Measurements from ENCODE around the gene UGT1A4. TPM values are rescaled to one million over a fixed set of nuclear protein-coding genes. Genes with fewer than 3 reads are reported as not detected.

The UGT1A4 gene
- total RNA-seq, 3 donors from 2014 or later (not counting 1 experiment from before 2014, with no cell fraction given) = not detected

GRCh38 chr2:233684640-233685039, 33.9 kb upstream of the UGT1A4 start:
- DNase-seq = no peak
- H3K9me3 ChIP-seq (ENCODE audit: control insufficient read depth, insufficient read depth, low read length) = no peaks in the 10 kb centered on the region
- no peak overlapping the region for H3K27ac Mint-ChIP-seq
- H3K4me1 Mint-ChIP-seq = no peaks in the 10 kb centered on the region
- TF ChIP-seq CTCF (IDR thresholded peaks at IDR 0.05) = no peak
- no peak overlapping the region for H3K27ac ChIP-seq (ENCODE audit: low read length)
- H3K4me1 ChIP-seq (ENCODE audit: control insufficient read depth, insufficient read depth, low read length) = no peaks in the 10 kb centered on the region
- no peaks in the 10 kb centered on the region for H3K36me3 ChIP-seq (ENCODE audit: control insufficient read depth, insufficient read depth, low read length)
- ATAC-seq = no peak
- H3K27me3 ChIP-seq (ENCODE audit: control insufficient read depth, insufficient read depth, low read length) = no peaks in the 10 kb centered on the region
- peaks cover 11 to 38% of the 10 kb centered on the region in 2 donors for H3K27me3 Mint-ChIP-seq (ENCODE audit: low read depth in 2 of 2)
- WGBS (ENCODE audit: insufficient coverage) = 92% methylated on average over 1 of the region's 1 CpG
- no peak overlapping the region for H3K4me3 ChIP-seq (ENCODE audit: low read length)
- intact Hi-C loops (cut with micrococcal nuclease) = no loop called here
- H3K9me3 Mint-ChIP-seq = no peaks in the 10 kb centered on the region
- H3K4me3 Mint-ChIP-seq = no peak overlapping the region
- H3K36me3 Mint-ChIP-seq = no peaks in the 10 kb centered on the region

GRCh38 chr2:233686928-233687327, 31.6 kb upstream of the UGT1A4 start:
- no peaks in the 10 kb centered on the region for H3K9me3 Mint-ChIP-seq
- no peak for TF ChIP-seq CTCF (IDR thresholded peaks at IDR 0.05)
- no peaks in the 10 kb centered on the region for H3K36me3 Mint-ChIP-seq
- Histone ChIP-seq H3K27me3 (ENCODE audit: control insufficient read depth, insufficient read depth, low read length) (no peaks in the 10 kb centered on the region), H3K4me1 (ENCODE audit: control insufficient read depth, insufficient read depth, low read length) (no peaks in the 10 kb centered on the region), H3K9me3 (ENCODE audit: control insufficient read depth, insufficient read depth, low read length) (no peaks in the 10 kb centered on the region), H3K36me3 (ENCODE audit: control insufficient read depth, insufficient read depth, low read length) (no peaks in the 10 kb centered on the region), H3K27ac (ENCODE audit: low read length) (no peak overlapping the region), H3K4me3 (ENCODE audit: low read length) (no peak overlapping the region)
- intact Hi-C loops (cut with micrococcal nuclease) = no loop called here
- H3K4me3 Mint-ChIP-seq = no peak overlapping the region
- H3K27ac Mint-ChIP-seq = no peak overlapping the region
- 96% methylated on average over 4 of the region's 5 CpGs for WGBS (ENCODE audit: insufficient coverage)
- ATAC-seq (peak in 1 of 3 donors; percentile 72), DNase-seq (no peak)
- no peaks in the 10 kb centered on the region for H3K4me1 Mint-ChIP-seq
- H3K27me3 Mint-ChIP-seq (ENCODE audit: low read depth in 2 of 2) = peaks cover 11 to 34% of the 10 kb centered on the region in 2 donors

- WGBS (ENCODE audit: insufficient coverage) = 84% methylated on average over 5 of the region's 5 CpGs
- Histone ChIP-seq H3K27me3 (ENCODE audit: control insufficient read depth, insufficient read depth, low read length) (no peaks in the 10 kb centered on the region), H3K4me3 (ENCODE audit: low read length) (no peak overlapping the region), H3K36me3 (ENCODE audit: control insufficient read depth, insufficient read depth, low read length) (no peaks in the 10 kb centered on the region), H3K9me3 (ENCODE audit: control insufficient read depth, insufficient read depth, low read length) (no peaks in the 10 kb centered on the region), H3K4me1 (ENCODE audit: control insufficient read depth, insufficient read depth, low read length) (no peaks in the 10 kb centered on the region), H3K27ac (ENCODE audit: low read length) (no peak overlapping the region)
- intact Hi-C loops (cut with micrococcal nuclease) = no loop called here
- no peaks in the 10 kb centered on the region for H3K36me3 Mint-ChIP-seq
- no peak for TF ChIP-seq CTCF (IDR thresholded peaks at IDR 0.05)
- no peak overlapping the region for H3K4me3 Mint-ChIP-seq
- H3K27me3 Mint-ChIP-seq (ENCODE audit: low read depth in 2 of 2) = peaks cover 11 to 26% of the 10 kb centered on the region in 2 donors
- DNase-seq (no peak), ATAC-seq (no peak)
- no peaks in the 10 kb centered on the region for H3K9me3 Mint-ChIP-seq
- no peak overlapping the region for H3K27ac Mint-ChIP-seq
- no peaks in the 10 kb centered on the region for H3K4me1 Mint-ChIP-seq
These were observed 30.2 kb upstream of the UGT1A4 start for GRCh38 chr2:233688341-233688740.

- Histone ChIP-seq H3K9me3 (ENCODE audit: control insufficient read depth, insufficient read depth, low read length) (no peaks in the 10 kb centered on the region), H3K4me1 (ENCODE audit: control insufficient read depth, insufficient read depth, low read length) (no peaks in the 10 kb centered on the region), H3K4me3 (ENCODE audit: low read length) (no peak overlapping the region), H3K36me3 (ENCODE audit: control insufficient read depth, insufficient read depth, low read length) (no peaks in the 10 kb centered on the region), H3K27me3 (ENCODE audit: control insufficient read depth, insufficient read depth, low read length) (no peaks in the 10 kb centered on the region), H3K27ac (ENCODE audit: low read length) (no peak overlapping the region)
- H3K4me3 Mint-ChIP-seq = no peak overlapping the region
- no peaks in the 10 kb centered on the region for H3K9me3 Mint-ChIP-seq
- intact Hi-C loops (cut with micrococcal nuclease) = no loop called here
- peaks cover 11 to 26% of the 10 kb centered on the region in 2 donors for H3K27me3 Mint-ChIP-seq (ENCODE audit: low read depth in 2 of 2)
- H3K4me1 Mint-ChIP-seq = no peaks in the 10 kb centered on the region
- no peak for TF ChIP-seq CTCF (IDR thresholded peaks at IDR 0.05)
- H3K36me3 Mint-ChIP-seq = no peaks in the 10 kb centered on the region
- no peak for ATAC-seq
- no peak for DNase-seq
- H3K27ac Mint-ChIP-seq = no peak overlapping the region
These were observed 29.5 kb upstream of the UGT1A4 start for GRCh38 chr2:233689031-233689430.

Measured in natural killer cell (primary cell).